ENCODE data around the gene TEX2. TPM values are rescaled to one million over a fixed set of nuclear protein-coding genes. Genes with fewer than 3 reads are reported as not detected.
A peak's percentile ranks its signal among the peaks of the same experiment; 100 is the strongest.

Gene TEX2
- total RNA-seq, 8 experiments from 2014 or later: 13.9 to 50.9 (median 23.9) TPM

- 74 to 100% (median 88%) methylated on average over 1 to 8 of the region's 9 CpGs; no CpG with 5 or more reads in 6 of the 10 experiments for WGBS, 10 experiments
- Histone ChIP-seq H3K27ac (no peak overlapping the region), H3K4me1 (replicated peaks in 1 of 2) (peaks cover 0 to 18% of the 10 kb centered on the region in 2 donors), H3K4me3 (no peak overlapping the region)
- in situ Hi-C loops (cut with MboI; ENCODE audit: low pct_unique_long_range_greater_than_20kb in 2 of 9, low sequenced_read_pairs in 9 of 9, unreplicated experiment in 9 of 9): loop anchor here in 3 of 9 experiments (5.0 to 25.0 kb wide), 2 partner anchors 108 to 123 kb away; partner anchors contain the start of gene TEX2 (in 2 of the 3)
- ATAC-seq (replicated peaks in 6 of 8): no peak
Measured at GRCh38 chr17:64154717-64155116, 108.3 kb downstream of the TEX2 start.

- Histone ChIP-seq H3K4me3 (no peak overlapping the region), H3K27ac (no peak overlapping the region), H3K4me1 (replicated peaks in 1 of 2) (peaks cover 0 to 15% of the 10 kb centered on the region in 2 donors)
- 72 to 100% (median 75%) methylated on average over 2 to 4 of the region's 4 CpGs; no CpG with 5 or more reads in 6 of the 10 experiments for WGBS, 10 experiments
- in situ Hi-C loops (cut with MboI; ENCODE audit: low pct_unique_long_range_greater_than_20kb in 2 of 9, low sequenced_read_pairs in 9 of 9, unreplicated experiment in 9 of 9): loop anchor here in 3 of 9 experiments (5.0 to 25.0 kb wide), 2 partner anchors 108 to 123 kb away; partner anchors contain the start of gene TEX2 (in 2 of the 3)
- no peak for ATAC-seq (replicated peaks in 6 of 8)
Measured at GRCh38 chr17:64154313-64154695, 108.8 kb downstream of the TEX2 start.

- in situ Hi-C loops (cut with MboI; ENCODE audit: low pct_unique_long_range_greater_than_20kb in 2 of 9, low sequenced_read_pairs in 9 of 9, unreplicated experiment in 9 of 9): loop anchor here in 3 of 9 experiments (5.0 to 25.0 kb wide), 2 partner anchors 109 to 124 kb away; partner anchors contain the start of gene TEX2 (in 2 of the 3)
- ATAC-seq (replicated peaks in 6 of 8): no peak
Measured at GRCh38 chr17:64153565-64154312, 109.3 kb downstream of the TEX2 start.

GRCh38 chr17:64152428-64153125 is 110.5 kb downstream of the TEX2 start:
- H3K27ac ChIP-seq: no peak overlapping the region
- 92 to 100% (median 100%) methylated on average over 1 to 4 of the region's 7 CpGs for WGBS, 10 experiments
- ATAC-seq (replicated peaks in 6 of 8): no peak

More at GRCh38 chr17:64153565-64154312, 109.3 kb downstream of the TEX2 start:
- WGBS, 10 experiments: 84 to 100% (median 93%) methylated on average over 1 to 3 of the region's 3 CpGs; no CpG with 5 or more reads in 3 of the 10 experiments
- no peak overlapping the region for H3K4me3 ChIP-seq
- no peak overlapping the region for H3K27ac ChIP-seq
- H3K4me1 ChIP-seq (replicated peaks in 1 of 2): peaks cover 0 to 10% of the 10 kb centered on the region in 2 donors

GRCh38 chr17:64151016-64151368 is 112.1 kb downstream of the TEX2 start:
- H3K4me3 ChIP-seq: no peak overlapping the region
- ATAC-seq (replicated peaks in 6 of 8): no peak
- WGBS, 10 experiments: 89 to 100% (median 100%) methylated on average over 1 of the region's 1 CpG; no CpG with 5 or more reads in 2 of the 10 experiments
- H3K4me1 ChIP-seq (replicated peaks in 1 of 2): peaks cover 8 to 13% of the 10 kb centered on the region in 2 donors
- no peak overlapping the region for H3K27ac ChIP-seq
- in situ Hi-C loops (cut with MboI; ENCODE audit: low pct_unique_long_range_greater_than_20kb in 2 of 9, low sequenced_read_pairs in 9 of 9, unreplicated experiment in 9 of 9): loop anchor here in 3 of 9 experiments (5.0 to 25.0 kb wide), 2 partner anchors 111 to 126 kb away; partner anchors contain the start of gene TEX2 (in 2 of the 3)

More at GRCh38 chr17:64152428-64153125, 110.5 kb downstream of the TEX2 start:
- in situ Hi-C loops (cut with MboI; ENCODE audit: low pct_unique_long_range_greater_than_20kb in 2 of 9, low sequenced_read_pairs in 9 of 9, unreplicated experiment in 9 of 9): loop anchor here in 3 of 9 experiments (5.0 to 25.0 kb wide), 2 partner anchors 110 to 125 kb away; partner anchors contain the start of gene TEX2 (in 2 of the 3)
- no peak overlapping the region for H3K4me3 ChIP-seq
- H3K4me1 ChIP-seq (replicated peaks in 1 of 2): peaks cover under 1 to 3% of the 10 kb centered on the region in 2 donors

GRCh38 chr17:64150237-64151015 is 112.6 kb downstream of the TEX2 start:
- ATAC-seq (replicated peaks in 6 of 8): no peak
- in situ Hi-C loops (cut with MboI; ENCODE audit: low pct_unique_long_range_greater_than_20kb in 2 of 9, low sequenced_read_pairs in 9 of 9, unreplicated experiment in 9 of 9): loop anchor here in 3 of 9 experiments (5.0 to 25.0 kb wide), 2 partner anchors 112 to 127 kb away; partner anchors contain the start of gene TEX2 (in 2 of the 3)
- no peak overlapping the region for H3K4me3 ChIP-seq
- H3K27ac ChIP-seq: no peak overlapping the region
- 66 to 96% (median 87%) methylated on average over 2 to 5 of the region's 5 CpGs for WGBS, 10 experiments
- H3K4me1 ChIP-seq (replicated peaks in 1 of 2): peaks cover 8 to 13% of the 10 kb centered on the region in 2 donors

GRCh38 chr17:64149196-64149595 is 113.9 kb downstream of the TEX2 start:
- WGBS, 10 experiments: 80 to 100% (median 97%) methylated on average over 1 to 6 of the region's 6 CpGs; no CpG with 5 or more reads in 3 of the 10 experiments
- no peak for ATAC-seq (replicated peaks in 6 of 8)
- in situ Hi-C loops (cut with MboI; ENCODE audit: low pct_unique_long_range_greater_than_20kb in 2 of 9, low sequenced_read_pairs in 9 of 9, unreplicated experiment in 9 of 9): loop anchor here in 8 of 9 experiments (25.0 kb wide), 3 partner anchors 112 to 237 kb away; partner anchors contain the start of genes CSHL1 (in 5 of the 8), GH1 (in 5 of the 8) and CD79B (in 2 of the 8)
- peaks cover 8 to 13% of the 10 kb centered on the region in 2 donors for H3K4me1 ChIP-seq (replicated peaks in 1 of 2)
- H3K27ac ChIP-seq: no peak overlapping the region
- H3K4me3 ChIP-seq: no peak overlapping the region

GRCh38 chr17:64148699-64149098 is 114.4 kb downstream of the TEX2 start:
- no peak overlapping the region for H3K4me3 ChIP-seq
- H3K4me1 ChIP-seq (replicated peaks in 1 of 2): peaks cover 8 to 13% of the 10 kb centered on the region in 2 donors
- in situ Hi-C loops (cut with MboI; ENCODE audit: low pct_unique_long_range_greater_than_20kb in 2 of 9, low sequenced_read_pairs in 9 of 9, unreplicated experiment in 9 of 9): loop anchor here in 8 of 9 experiments (25.0 kb wide), 3 partner anchors 111 to 236 kb away; partner anchors contain the start of genes CSHL1 (in 5 of the 8), GH1 (in 5 of the 8) and CD79B (in 2 of the 8)
- peak in 1 of 8 experiments; percentile 1 for ATAC-seq (replicated peaks in 6 of 8)
- H3K27ac ChIP-seq: no peak overlapping the region
- WGBS, 10 experiments: 62 to 100% (median 100%) methylated on average over 1 to 2 of the region's 4 CpGs; no CpG with 5 or more reads in 7 of the 10 experiments

- ATAC-seq (replicated peaks in 6 of 8): peak in 1 of 8 experiments; percentile 5
- Histone ChIP-seq H3K4me3 (no peak overlapping the region), H3K27ac (no peak overlapping the region), H3K4me1 (replicated peaks in 1 of 2) (peaks cover 8 to 13% of the 10 kb centered on the region in 2 donors)
- 0 to 100% (median 79%) methylated on average over 1 to 8 of the region's 8 CpGs for WGBS, 10 experiments
- in situ Hi-C loops (cut with MboI; ENCODE audit: low pct_unique_long_range_greater_than_20kb in 2 of 9, low sequenced_read_pairs in 9 of 9, unreplicated experiment in 9 of 9): loop anchor here in 8 of 9 experiments (25.0 kb wide), 3 partner anchors 111 to 236 kb away; partner anchors contain the start of genes CSHL1 (in 5 of the 8), GH1 (in 5 of the 8) and CD79B (in 2 of the 8)
Measured at GRCh38 chr17:64148017-64148631, 114.9 kb downstream of the TEX2 start.

GRCh38 chr17:64147110-64148016 is 115.7 kb downstream of the TEX2 start:
- peaks cover 8 to 13% of the 10 kb centered on the region in 2 donors for H3K4me1 ChIP-seq (replicated peaks in 1 of 2)
- 8 to 78% (median 44%) methylated on average over 5 to 13 of the region's 15 CpGs for WGBS, 10 experiments
- H3K4me3 ChIP-seq: peak overlapping the region; percentile 48 to 59 (median 54)
- peak in 3 of 8 experiments; percentile 1 to 5 (median 2) for ATAC-seq (replicated peaks in 6 of 8)
- in situ Hi-C loops (cut with MboI; ENCODE audit: low pct_unique_long_range_greater_than_20kb in 2 of 9, low sequenced_read_pairs in 9 of 9, unreplicated experiment in 9 of 9): loop anchor here in 8 of 9 experiments (25.0 kb wide), 3 partner anchors 110 to 235 kb away; partner anchors contain the start of genes CSHL1 (in 5 of the 8), GH1 (in 5 of the 8) and CD79B (in 2 of the 8)
- no peak overlapping the region for H3K27ac ChIP-seq
